Astrocyte of the spinal cord (primary cell): ENCODE data around the gene DOCK10.
A peak's percentile ranks its signal among the peaks of the same experiment; 100 is the strongest.

Experiments
- DNase-seq: peaks from one replicate; pipeline ENCODE4 v3.0.0; 2011; ENCODE audit warnings: low read depth, low spot score
- H3K4me3 ChIP-seq: 2 replicates; pipeline ENCODE4 v1.5.1; 2011; ENCODE audit warnings: low read depth, mild to moderate bottlenecking, low read length, moderate library complexity
- in situ Hi-C: cut with HindIII; loops from 2 replicates; pipeline ENCODE4 v1.10.0; 2017; ENCODE audit warnings: low sequenced_read_pairs
- TF ChIP-seq, protein P1 (sequence below): IDR thresholded peaks from 2 replicates; pipeline ENCODE4 v1.5.1; 2012; ENCODE audit warnings: low read depth, mild to moderate bottlenecking, low read length, inconsistent platforms

DOCK10 gene

DNA sequence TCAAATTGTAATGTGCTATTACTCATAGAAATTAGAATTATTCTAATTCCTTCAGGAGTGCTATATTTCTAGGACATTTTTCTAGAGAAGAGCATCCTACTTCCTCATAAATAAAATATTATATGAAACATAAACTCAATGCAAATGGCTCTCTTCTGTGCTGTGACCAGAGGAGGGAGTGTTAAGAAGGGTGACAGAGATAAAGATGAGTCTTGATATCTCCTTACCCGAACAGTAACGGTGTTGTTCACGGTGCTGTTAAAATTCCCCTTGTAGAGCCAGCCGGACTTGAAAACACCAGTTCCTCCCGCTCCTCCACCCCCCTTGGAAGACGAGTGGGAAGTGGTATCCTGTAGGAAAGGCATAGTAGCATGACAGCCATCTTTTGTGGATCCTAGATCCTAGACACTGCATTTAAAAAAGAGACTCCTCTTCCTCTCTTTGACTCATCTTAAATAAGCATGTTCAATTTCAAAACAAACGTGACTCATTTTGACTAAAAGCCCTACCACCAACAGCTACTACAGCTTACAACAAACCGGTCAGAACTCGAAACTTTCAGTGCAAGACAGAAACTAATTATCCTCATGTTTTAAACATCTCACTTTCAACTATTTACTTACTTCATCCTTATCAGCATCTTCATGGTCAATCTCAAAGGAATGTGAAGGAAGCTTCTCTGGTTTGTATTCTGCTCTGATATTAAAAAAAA, 156.3 kb downstream of the DOCK10 start:
- TF ChIP-seq, protein P1, sequence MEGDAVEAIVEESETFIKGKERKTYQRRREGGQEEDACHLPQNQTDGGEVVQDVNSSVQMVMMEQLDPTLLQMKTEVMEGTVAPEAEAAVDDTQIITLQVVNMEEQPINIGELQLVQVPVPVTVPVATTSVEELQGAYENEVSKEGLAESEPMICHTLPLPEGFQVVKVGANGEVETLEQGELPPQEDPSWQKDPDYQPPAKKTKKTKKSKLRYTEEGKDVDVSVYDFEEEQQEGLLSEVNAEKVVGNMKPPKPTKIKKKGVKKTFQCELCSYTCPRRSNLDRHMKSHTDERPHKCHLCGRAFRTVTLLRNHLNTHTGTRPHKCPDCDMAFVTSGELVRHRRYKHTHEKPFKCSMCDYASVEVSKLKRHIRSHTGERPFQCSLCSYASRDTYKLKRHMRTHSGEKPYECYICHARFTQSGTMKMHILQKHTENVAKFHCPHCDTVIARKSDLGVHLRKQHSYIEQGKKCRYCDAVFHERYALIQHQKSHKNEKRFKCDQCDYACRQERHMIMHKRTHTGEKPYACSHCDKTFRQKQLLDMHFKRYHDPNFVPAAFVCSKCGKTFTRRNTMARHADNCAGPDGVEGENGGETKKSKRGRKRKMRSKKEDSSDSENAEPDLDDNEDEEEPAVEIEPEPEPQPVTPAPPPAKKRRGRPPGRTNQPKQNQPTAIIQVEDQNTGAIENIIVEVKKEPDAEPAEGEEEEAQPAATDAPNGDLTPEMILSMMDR = no peak
- in situ Hi-C loops = no loop called here
- H3K4me3 ChIP-seq = no peak overlapping the region
- peak; percentile 85 for DNase-seq

DNA sequence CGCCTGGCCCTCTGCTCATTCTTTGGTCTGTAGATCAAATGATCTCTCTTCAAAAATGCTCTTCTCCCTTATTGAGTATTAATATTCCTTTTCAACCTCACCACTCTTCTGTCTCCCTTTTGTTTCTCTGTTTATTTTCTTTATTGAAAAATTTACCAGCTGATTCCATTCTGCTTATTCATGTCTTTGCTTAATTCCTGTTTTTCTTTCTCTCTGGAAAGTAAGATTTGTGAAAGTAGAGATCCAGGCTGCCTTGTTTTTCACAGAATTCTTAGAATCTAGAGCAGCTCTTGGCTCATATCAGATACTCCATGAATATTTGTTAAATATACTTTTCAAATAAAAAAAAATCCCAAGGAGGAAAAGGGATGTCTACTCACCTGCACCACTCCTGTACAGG, 157.0 kb downstream of the DOCK10 start:
- TF ChIP-seq, protein P1 = no peak

DNA sequence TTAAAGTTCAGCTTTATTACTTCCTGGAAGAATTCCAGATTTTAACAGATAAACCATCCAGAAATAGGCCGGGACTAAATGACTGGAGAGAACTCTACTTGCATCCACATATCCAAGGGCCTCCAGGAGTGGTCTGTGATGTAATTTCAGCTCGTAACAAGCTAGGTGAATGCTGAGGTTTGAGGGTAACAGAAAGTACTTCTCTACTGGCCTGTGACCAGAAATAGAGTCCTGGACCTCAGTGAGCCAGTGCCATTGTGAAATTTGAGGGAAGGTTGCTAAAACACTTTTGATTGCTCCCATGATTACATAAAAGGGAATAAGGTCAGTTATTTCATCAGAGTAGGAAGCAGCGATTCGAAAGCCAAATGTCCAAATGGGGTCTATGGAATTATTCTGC, 158.1 kb downstream of the DOCK10 start:
- no peak overlapping the region for H3K4me3 ChIP-seq
- in situ Hi-C loops = no loop called here
- peak; percentile 51 for DNase-seq
- TF ChIP-seq, protein P1 = no peak

More for the DNA sequence above, 157.0 kb downstream of the DOCK10 start:
- in situ Hi-C loops = no loop called here
- no peak overlapping the region for H3K4me3 ChIP-seq
- DNase-seq = peak; percentile 34

DNA sequence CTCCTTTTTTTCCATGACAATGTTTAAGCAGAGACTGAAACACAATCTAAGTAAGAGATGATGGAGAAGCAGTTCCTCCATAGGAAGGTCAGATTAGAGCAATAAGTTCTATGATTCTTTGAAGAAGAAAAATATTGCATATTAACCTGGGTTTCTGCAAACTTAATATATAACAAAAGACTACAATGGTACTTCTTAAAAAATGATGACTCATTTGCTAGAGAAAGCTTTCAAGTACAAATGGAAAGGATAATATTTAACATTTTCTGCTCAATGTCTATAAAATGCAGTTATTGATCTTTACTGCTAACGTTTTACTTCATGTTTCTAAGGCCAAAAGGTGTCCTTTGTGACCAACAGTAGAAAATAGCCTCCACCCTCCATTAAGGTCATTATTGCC, 158.6 kb downstream of the DOCK10 start:
- no peak for DNase-seq
- H3K4me3 ChIP-seq = no peak overlapping the region
- TF ChIP-seq, protein P1 = no peak

DNA sequence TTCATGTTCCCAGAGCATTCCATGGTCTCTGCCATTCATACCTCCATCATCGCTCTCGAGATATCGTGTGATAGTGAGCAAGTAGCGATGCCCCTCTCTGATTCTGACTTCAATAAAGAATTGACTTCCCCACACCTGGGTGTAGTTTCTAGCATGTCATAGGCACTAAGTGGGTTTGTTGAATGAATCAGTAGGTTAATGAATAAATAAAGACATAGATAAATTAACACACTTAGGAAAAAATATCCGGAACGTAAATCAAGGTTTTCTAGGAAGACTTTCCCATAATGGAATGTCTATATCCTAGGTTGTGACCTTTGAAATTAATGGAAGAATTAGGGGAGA, 159.1 kb downstream of the DOCK10 start:
- TF ChIP-seq, protein P1 = no peak
- DNase-seq = no peak
- H3K4me3 ChIP-seq = no peak overlapping the region
- in situ Hi-C loops = no loop called here

More for the DNA sequence above, 158.6 kb downstream of the DOCK10 start:
- in situ Hi-C loops = no loop called here

DNA sequence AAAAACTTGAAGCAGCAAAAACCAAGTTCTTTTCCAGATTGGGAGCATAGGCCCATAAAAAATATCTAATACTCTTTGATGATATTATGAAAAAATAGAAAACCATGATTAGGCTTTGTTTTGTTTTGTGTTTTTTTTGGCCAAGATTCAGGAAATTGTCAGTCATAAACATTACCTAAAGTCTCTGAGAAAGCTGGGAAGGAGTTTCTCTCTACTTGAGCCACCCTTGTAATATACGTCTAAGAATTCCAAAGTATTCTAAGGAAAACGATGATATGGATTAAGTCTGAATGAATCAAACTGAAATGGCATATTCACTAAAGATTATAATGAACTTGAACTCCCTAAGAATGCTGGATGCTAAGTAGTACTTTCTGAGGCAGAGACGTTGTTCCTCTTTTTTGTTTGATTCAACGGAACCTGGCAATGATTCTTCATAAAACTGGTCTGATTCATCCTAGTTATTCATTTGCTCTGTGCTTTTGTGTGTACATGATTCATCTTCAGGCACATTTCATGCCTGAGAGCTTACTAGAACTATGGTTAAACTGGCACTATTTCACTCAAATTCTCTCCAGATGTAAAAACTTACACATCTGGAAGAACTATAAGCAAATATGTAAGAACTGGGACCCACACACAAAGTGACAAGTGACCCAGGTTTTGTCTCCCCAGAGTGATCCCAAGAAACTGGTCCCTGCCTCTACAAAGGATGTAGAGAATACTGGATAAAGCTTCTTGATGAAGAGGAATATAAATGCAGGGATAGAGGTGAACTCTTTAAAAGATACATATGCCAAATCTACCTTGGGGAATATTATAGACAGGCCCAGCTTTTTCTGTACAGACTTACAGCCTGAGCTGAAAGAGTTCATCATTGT, 159.7 kb downstream of the DOCK10 start:
- in situ Hi-C loops = no loop called here
- peak; percentile 93 for DNase-seq
- TF ChIP-seq, protein P1 = no peak
- H3K4me3 ChIP-seq = no peak overlapping the region
